Activated T-helper 2 cell treated with anti-CD3 and anti-CD28 coated beads, Interferon-gamma antibody, Interleukin-2, Interleukin-4, amounts not matched to agents 10 μg/mL and 5 μg/mL and 100 μg/mL, durations not matched to agents 14 hours and 24 hours and 36 hours (primary cell): ENCODE data around the gene LYL1. TPM values are rescaled to one million over a fixed set of nuclear protein-coding genes. Genes with fewer than 3 reads are reported as not detected.

Source experiments
- DNase-seq: peaks from one replicate; pipeline ENCODE4 v3.0.0; 2021; ENCODE audit warnings: low spot score
- H3K27ac Mint-ChIP-seq: one replicate; pipeline ENCODE4 v1.8.0; 2021; ENCODE audit warnings: mixed read lengths
- H3K27me3 Mint-ChIP-seq: one replicate; pipeline ENCODE4 v1.8.0; 2021; ENCODE audit warnings: low read depth, mixed read lengths
- H3K36me3 Mint-ChIP-seq: one replicate; pipeline ENCODE4 v1.8.0; 2021; ENCODE audit warnings: low read depth, mixed read lengths
- H3K4me1 Mint-ChIP-seq: one replicate; pipeline ENCODE4 v1.8.0; 2021; ENCODE audit warnings: low read depth, mixed read lengths
- H3K4me3 Mint-ChIP-seq: one replicate; pipeline ENCODE4 v1.8.0; 2021; ENCODE audit warnings: low read depth, mild to moderate bottlenecking, moderate library complexity, mixed read lengths
- H3K9me3 Mint-ChIP-seq: one replicate; pipeline ENCODE4 v1.8.0; 2021; ENCODE audit warnings: mixed read lengths
- intact Hi-C: fragments of 100-400 bp; cut with micrococcal nuclease; formaldehyde crosslinking; loops from one replicate; pipeline ENCODE4 v1.15.1; 2023
- total RNA-seq: library from RNA; stranded (reverse); gene quantifications from 2 replicates; pipeline ENCODE4 v1.2.3, GENCODE V29; 2022

The LYL1 gene
- total RNA-seq, 1 donor from 2014 or later, result 5.6 TPM

- H3K27ac Mint-ChIP-seq, result no peak overlapping the region
- no peaks in the 10 kb centered on the region for H3K9me3 Mint-ChIP-seq
- intact Hi-C loops, result no loop called here
- no peak overlapping the region for H3K4me3 Mint-ChIP-seq
- DNase-seq, result no peak
- H3K27me3 Mint-ChIP-seq, result no peaks in the 10 kb centered on the region
- no peaks in the 10 kb centered on the region for H3K4me1 Mint-ChIP-seq
- H3K36me3 Mint-ChIP-seq, result no peaks in the 10 kb centered on the region
These were observed 23.1 kb downstream of the LYL1 start for GRCh38 chr19:13079542-13079986.

GRCh38 chr19:13078897-13079541 is 23.6 kb downstream of the LYL1 start:
- Mint-ChIP-seq H3K27ac (no peak overlapping the region), H3K9me3 (no peaks in the 10 kb centered on the region)
- intact Hi-C loops, result no loop called here

GRCh38 chr19:13078381-13078780 is 24.3 kb downstream of the LYL1 start:
- H3K27me3 Mint-ChIP-seq, result no peaks in the 10 kb centered on the region
- H3K36me3 Mint-ChIP-seq, result no peaks in the 10 kb centered on the region
- no peak for DNase-seq
- no peak overlapping the region for H3K4me3 Mint-ChIP-seq
- no peaks in the 10 kb centered on the region for H3K9me3 Mint-ChIP-seq
- intact Hi-C loops, result no loop called here
- no peak overlapping the region for H3K27ac Mint-ChIP-seq
- H3K4me1 Mint-ChIP-seq, result no peaks in the 10 kb centered on the region

More at GRCh38 chr19:13078897-13079541, 23.6 kb downstream of the LYL1 start:
- Mint-ChIP-seq H3K4me3 (no peak overlapping the region), H3K27me3 (no peaks in the 10 kb centered on the region), H3K36me3 (no peaks in the 10 kb centered on the region), H3K4me1 (no peaks in the 10 kb centered on the region)
- no peak for DNase-seq

- Mint-ChIP-seq H3K4me3 (no peak overlapping the region), H3K9me3 (no peaks in the 10 kb centered on the region), H3K36me3 (no peaks in the 10 kb centered on the region), H3K27me3 (no peaks in the 10 kb centered on the region), H3K27ac (no peak overlapping the region), H3K4me1 (no peaks in the 10 kb centered on the region)
- DNase-seq, result no peak
- intact Hi-C loops, result no loop called here
These were observed 25.4 kb downstream of the LYL1 start for GRCh38 chr19:13077240-13077639.

- Mint-ChIP-seq H3K4me3 (no peak overlapping the region), H3K27me3 (no peaks in the 10 kb centered on the region), H3K27ac (no peak overlapping the region), H3K4me1 (no peaks in the 10 kb centered on the region), H3K36me3 (no peaks in the 10 kb centered on the region), H3K9me3 (no peaks in the 10 kb centered on the region)
- intact Hi-C loops, result no loop called here
- DNase-seq, result no peak
These were observed 25.9 kb downstream of the LYL1 start for GRCh38 chr19:13076787-13077186.

- H3K4me3 Mint-ChIP-seq, result no peak overlapping the region
- H3K9me3 Mint-ChIP-seq, result no peaks in the 10 kb centered on the region
- H3K4me1 Mint-ChIP-seq, result no peaks in the 10 kb centered on the region
- no peaks in the 10 kb centered on the region for H3K27me3 Mint-ChIP-seq
- H3K27ac Mint-ChIP-seq, result no peak overlapping the region
- no peaks in the 10 kb centered on the region for H3K36me3 Mint-ChIP-seq
- intact Hi-C loops, result no loop called here
- DNase-seq, result no peak
These were observed 26.3 kb downstream of the LYL1 start for GRCh38 chr19:13076320-13076719.

- Mint-ChIP-seq H3K27ac (no peak overlapping the region), H3K4me1 (no peaks in the 10 kb centered on the region), H3K36me3 (no peaks in the 10 kb centered on the region), H3K9me3 (no peaks in the 10 kb centered on the region), H3K4me3 (no peak overlapping the region), H3K27me3 (no peaks in the 10 kb centered on the region)
- intact Hi-C loops, result no loop called here
- DNase-seq, result no peak
These were observed 28.3 kb downstream of the LYL1 start for GRCh38 chr19:13074378-13074777.

- intact Hi-C loops, result no loop called here
These were observed 29.4 kb downstream of the LYL1 start for GRCh38 chr19:13073263-13073662.

GRCh38 chr19:13072188-13072908 is 30.3 kb downstream of the LYL1 start:
- Mint-ChIP-seq H3K36me3 (no peaks in the 10 kb centered on the region), H3K9me3 (no peaks in the 10 kb centered on the region), H3K27ac (no peak overlapping the region), H3K4me3 (no peak overlapping the region), H3K27me3 (no peaks in the 10 kb centered on the region), H3K4me1 (no peaks in the 10 kb centered on the region)
- intact Hi-C loops, result no loop called here
- no peak for DNase-seq

More at GRCh38 chr19:13073263-13073662, 29.4 kb downstream of the LYL1 start:
- H3K27me3 Mint-ChIP-seq, result no peaks in the 10 kb centered on the region
- no peaks in the 10 kb centered on the region for H3K4me1 Mint-ChIP-seq
- H3K9me3 Mint-ChIP-seq, result no peaks in the 10 kb centered on the region
- no peak overlapping the region for H3K4me3 Mint-ChIP-seq
- H3K36me3 Mint-ChIP-seq, result no peaks in the 10 kb centered on the region
- no peak overlapping the region for H3K27ac Mint-ChIP-seq
- no peak for DNase-seq

GRCh38 chr19:13071444-13072187 is 31.0 kb downstream of the LYL1 start:
- Mint-ChIP-seq H3K4me3 (no peak overlapping the region), H3K36me3 (no peaks in the 10 kb centered on the region), H3K27ac (no peak overlapping the region), H3K27me3 (no peaks in the 10 kb centered on the region), H3K4me1 (no peaks in the 10 kb centered on the region), H3K9me3 (no peaks in the 10 kb centered on the region)
- intact Hi-C loops, result no loop called here
- no peak for DNase-seq

GRCh38 chr19:13070425-13071140 is 32.1 kb downstream of the LYL1 start:
- Mint-ChIP-seq H3K27me3 (no peaks in the 10 kb centered on the region), H3K36me3 (no peaks in the 10 kb centered on the region), H3K27ac (no peak overlapping the region), H3K4me3 (no peak overlapping the region), H3K4me1 (no peaks in the 10 kb centered on the region), H3K9me3 (no peaks in the 10 kb centered on the region)
- DNase-seq, result no peak
- intact Hi-C loops, result no loop called here

- Mint-ChIP-seq H3K4me3 (no peak overlapping the region), H3K27ac (no peak overlapping the region), H3K27me3 (no peaks in the 10 kb centered on the region), H3K36me3 (no peaks in the 10 kb centered on the region), H3K4me1 (no peaks in the 10 kb centered on the region), H3K9me3 (no peaks in the 10 kb centered on the region)
- DNase-seq, result no peak
- intact Hi-C loops, result no loop called here
These were observed 33.0 kb downstream of the LYL1 start for GRCh38 chr19:13069415-13070359.
